Stimulated activated CD8-positive, alpha-beta memory T cell treated with anti-CD3 and anti-CD28 coated beads, Interleukin-15, amount 100 ng/mL, for 24 hours (primary cell): ENCODE data around the gene ATM.
"Not testable (repeated sequence)": the region's sequence is repeated elsewhere in the genome, so short reads cannot be mapped to it uniquely, and the experiment has no call there.

Experiments used
- DNase-seq: peaks from one replicate; pipeline ENCODE4 v3.0.0-alpha.2; 2020; ENCODE audit warnings: low read depth

ATM gene

GRCh38 chr11:108278954-108279353, 56.1 kb downstream of the ATM start:
- DNase-seq = no peak

GRCh38 chr11:108286370-108286769, 63.5 kb downstream of the ATM start:
- DNase-seq = no peak

GRCh38 chr11:108286956-108287355, 64.1 kb downstream of the ATM start:
- no peak for DNase-seq

- not testable (repeated sequence) for DNase-seq
Observed at GRCh38 chr11:108289066-108289465, 66.2 kb downstream of the ATM start.

DNA sequence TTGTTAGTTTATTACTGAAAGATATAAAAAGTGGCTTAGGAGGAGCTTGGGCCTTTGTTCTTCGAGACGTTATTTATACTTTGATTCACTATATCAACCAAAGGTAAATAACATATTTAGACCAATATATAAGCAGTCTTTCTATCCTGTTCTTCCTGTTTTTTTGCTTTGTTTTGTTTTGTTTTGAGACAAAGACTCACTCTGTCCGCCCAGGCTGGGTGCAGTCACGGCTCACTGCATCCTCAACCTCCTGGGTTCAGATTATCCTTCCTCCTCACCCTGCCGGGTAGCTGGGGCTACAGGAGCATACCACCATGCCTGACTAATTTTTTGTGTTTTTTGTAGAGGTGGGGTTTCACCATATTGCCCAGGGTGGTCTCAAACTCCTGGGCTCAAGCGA, 66.8 kb downstream of the ATM start:
- DNase-seq = no peak

DNA sequence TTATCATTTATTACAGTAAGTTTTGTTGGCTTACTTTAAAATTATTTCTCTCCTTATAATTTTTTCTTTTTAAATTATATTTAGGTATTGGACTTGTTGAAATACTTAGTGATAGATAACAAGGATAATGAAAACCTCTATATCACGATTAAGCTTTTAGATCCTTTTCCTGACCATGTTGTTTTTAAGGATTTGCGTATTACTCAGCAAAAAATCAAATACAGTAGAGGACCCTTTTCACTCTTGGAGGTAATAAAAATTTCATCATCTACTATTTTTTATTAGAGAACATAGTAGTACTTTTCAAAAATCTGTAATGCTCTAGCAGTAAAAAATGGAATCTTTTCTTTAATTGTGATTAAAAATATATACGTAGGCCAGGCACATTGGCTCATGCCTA, 70.4 kb downstream of the ATM start:
- DNase-seq = no peak

- DNase-seq = no peak
Observed at GRCh38 chr11:108302121-108302785, 79.4 kb downstream of the ATM start.

DNA sequence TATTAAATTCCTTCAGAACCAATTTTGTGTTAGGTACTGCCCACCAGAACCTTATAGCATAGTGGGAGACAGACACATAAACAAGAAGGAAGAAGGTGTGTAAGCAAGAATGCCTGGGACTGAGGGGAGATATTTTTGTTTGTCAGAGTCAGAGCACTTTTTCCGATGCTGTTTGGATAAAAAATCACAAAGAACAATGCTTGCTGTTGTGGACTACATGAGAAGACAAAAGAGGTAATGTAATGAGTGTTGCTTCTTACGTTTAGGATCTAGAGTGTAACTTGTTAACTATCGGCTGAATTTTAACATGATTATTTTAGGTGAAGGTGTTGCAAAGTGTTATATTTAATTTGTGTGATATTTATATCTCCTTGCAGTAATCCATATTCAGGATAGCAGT, 84.9 kb downstream of the ATM start:
- no peak for DNase-seq

- DNase-seq = no peak
Observed at GRCh38 chr11:108313444-108313843, 90.6 kb downstream of the ATM start.

- DNase-seq = no peak
Observed at GRCh38 chr11:108316061-108316460, 93.2 kb downstream of the ATM start.

GRCh38 chr11:108319541-108320145, 96.8 kb downstream of the ATM start:
- no peak for DNase-seq

DNA sequence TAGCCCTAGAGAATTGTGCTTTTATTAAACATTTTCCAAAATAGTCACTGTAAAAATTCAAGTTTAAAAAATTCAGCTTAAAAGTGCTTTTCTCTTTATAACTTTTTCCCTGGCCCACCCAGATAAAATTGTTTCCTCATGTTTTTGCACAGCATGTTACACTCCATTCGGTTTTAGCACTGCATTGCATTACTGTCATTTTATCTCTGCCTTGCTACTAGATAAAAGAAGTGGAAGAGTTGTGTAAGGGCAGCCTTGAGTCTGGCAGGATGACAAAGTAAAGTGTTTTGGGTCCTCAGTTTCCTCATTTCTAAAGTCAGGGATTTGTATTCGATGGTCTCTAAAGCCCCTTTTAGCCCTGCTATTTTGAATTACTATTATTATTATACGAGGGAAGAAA, 99.8 kb downstream of the ATM start:
- no peak for DNase-seq

- DNase-seq = no peak
Observed at GRCh38 chr11:108324587-108324986, 101.7 kb downstream of the ATM start.

DNA sequence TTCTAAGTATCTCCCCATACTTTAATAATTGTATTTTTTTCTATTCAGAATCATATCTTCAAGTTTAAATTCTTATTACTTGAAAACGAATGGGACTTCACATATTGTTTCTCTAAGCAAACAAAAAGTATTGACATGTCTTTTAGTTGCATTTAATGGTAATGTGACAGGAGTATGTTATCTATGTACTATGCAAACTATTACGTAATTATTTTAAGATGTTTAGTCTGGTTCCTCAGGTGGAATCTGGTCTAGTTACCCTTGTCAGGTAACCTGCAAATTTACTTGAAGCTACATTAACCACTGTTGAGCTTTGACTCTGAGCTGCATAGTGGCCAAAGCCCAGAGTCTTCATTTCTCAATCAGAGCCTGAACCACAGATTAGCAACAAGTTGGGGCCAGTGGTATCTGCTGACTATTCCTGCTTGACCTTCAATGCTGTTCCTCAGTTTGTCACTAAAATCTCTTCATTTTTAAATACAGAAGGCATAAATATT, 110.6 kb downstream of the ATM start:
- no peak for DNase-seq

GRCh38 chr11:108338750-108339149, 115.9 kb downstream of the ATM start:
- no peak for DNase-seq

DNA sequence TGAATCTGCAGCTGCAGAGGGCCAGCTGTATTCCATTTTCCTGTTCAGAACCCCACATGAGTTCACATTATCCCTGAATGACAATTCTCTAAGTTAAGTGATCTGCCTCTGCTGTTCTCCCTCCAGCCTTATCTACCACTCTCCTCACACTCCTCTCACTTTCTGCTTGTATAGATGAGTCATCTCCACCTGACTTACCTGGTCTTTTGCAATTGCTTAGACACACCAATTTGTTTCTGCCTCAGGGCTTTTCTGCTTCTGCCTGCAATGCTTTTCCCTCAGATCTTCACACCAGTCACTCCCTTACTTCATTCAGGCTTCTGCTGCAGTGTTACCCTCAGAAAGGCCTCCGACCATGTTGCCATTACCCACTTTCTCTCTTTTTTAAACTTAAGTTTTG, 118.1 kb downstream of the ATM start:
- no peak for DNase-seq

DNA sequence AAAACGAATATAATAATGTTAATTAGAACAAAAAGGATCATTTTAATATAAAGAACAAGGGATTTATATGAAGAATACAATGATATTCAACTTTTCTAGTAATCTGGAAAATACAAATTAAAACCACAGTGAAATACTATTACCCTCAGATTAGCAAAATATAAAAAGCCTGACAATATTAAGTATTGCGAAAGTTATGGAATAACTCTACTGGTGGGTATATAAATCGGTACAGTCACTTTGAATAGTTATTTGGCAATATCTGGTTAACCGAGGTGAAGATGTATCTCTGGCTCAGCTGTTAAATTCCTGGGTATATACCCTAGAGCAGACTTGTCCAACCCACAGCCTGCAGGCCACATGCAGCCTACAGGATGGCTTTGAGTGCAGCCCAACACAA, 118.8 kb downstream of the ATM start:
- DNase-seq = no peak

DNA sequence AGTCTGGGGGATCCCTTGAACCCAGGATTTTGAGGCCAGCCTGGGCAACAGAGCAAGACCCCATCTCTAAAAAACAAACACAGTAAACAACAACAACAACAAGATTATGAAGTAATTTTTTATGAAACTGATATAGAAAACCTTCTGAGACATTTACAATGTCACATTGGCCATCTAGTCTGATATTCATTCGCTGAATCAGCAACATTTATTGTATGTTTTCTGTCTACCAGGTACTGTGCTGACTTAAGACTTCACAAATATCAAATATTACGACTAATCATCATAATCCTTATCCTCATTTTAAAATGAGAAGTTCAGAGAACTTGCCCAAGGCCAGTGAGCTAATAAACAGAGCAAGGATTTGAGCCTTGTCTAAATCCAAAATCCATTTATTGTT, 120.8 kb downstream of the ATM start:
- no peak for DNase-seq

GRCh38 chr11:108345767-108346166, 122.9 kb downstream of the ATM start:
- DNase-seq = no peak

DNA sequence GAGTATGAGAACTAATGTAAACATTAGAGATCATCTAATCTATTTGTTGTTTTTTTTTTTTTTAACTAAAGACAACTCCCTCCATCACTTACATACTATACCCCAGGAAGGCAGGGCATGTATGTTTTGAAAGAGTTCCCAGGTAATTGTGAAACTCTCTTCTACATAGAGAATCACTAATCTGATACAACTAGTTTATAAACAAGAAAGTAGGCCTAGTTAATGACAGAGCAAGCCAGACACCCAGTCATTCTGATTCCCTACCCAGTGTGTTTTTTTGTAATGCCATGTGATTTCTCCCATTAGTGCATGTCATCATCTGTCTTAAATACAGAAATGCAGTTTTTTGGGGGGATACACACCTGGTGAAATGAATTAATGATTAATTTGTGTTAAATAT, 123.6 kb downstream of the ATM start:
- DNase-seq = no peak

DNA sequence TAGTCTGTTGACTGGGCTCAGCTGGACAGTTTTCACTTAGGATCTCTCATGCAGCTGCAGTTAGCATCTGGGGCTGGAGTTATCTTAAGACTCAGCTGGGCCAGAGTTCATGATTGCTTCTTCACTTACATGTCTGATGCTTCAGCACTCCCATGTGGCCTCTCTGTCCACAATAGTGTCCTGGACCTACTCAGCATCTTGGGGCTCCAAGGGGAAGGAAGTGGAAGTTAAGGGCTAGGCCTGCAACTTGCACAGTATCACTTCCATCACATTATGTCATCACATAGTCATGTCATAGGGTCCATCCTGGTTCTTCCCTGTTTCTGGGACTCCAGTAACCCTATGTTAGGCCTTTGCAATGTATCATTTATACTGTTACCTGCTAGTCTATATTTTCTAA, 128.6 kb downstream of the ATM start:
- no peak for DNase-seq

- no peak for DNase-seq
Observed at GRCh38 chr11:108364159-108364558, 141.3 kb downstream of the ATM start.

DNA sequence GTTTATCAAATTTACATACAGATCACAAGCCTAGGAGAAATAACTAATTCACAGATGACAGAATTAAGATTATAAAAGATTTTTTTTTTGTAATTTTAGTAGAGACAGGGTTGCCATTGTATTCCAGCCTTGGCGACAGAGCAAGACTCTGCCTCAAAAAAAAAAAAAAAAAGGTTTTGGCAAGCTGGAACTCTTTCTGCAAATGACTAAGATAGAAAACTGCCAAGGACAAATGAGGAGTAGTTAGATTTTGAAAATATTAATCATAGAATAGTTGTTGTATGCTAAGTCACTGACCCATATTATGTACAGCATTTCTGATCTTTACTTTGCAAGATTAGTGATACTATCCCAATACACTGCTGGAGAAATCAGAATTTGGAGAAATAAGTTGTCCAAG, 145.3 kb downstream of the ATM start:
- DNase-seq = no peak

GRCh38 chr11:108369064-108369463, 146.2 kb downstream of the ATM start:
- DNase-seq = no peak
